ENCODE measurements around the gene EXOSC10. TPM values are rescaled to one million over a fixed set of nuclear protein-coding genes. Genes with fewer than 3 reads are reported as not detected.

Gene EXOSC10
- total RNA-seq, 1 experiment from 2014 or later, result 57.7 TPM

DNA sequence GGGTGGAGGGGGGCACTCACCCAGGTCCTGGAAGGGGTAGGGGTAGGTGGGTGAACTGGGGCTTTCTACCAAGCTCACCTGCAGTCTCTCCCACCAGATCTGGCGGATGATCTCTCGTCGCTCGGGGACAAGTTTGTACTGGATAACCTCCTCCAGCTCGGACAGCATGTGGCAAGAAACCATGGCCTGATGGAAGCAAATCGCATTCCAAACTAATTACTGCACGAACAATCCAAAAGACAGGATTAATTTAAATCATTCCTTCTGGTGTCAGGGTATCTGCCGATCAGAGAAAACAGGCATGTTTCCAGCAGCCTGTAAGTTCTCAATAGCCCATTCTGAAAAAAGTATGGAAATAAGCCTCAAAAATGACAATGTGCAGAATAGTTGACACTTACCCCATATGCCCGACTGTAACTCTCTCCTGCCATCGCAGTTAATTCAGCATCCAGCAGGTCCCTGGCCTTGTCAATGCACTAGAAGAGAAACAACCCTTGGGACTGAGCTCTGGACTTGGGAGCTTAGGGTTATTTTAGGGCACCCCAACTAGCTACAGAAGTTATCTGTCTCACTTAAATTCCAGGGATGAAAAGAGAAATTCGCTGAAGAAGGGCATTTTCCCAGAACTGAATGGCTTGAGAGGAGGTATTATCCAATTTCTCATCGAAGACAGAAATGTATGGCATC, 45.0 kb upstream of the EXOSC10 start:
- ChIA-PET CTCF (no interaction called here), POLR2A (ENCODE audit: unreplicated experiment) (interaction anchor here (0.7 kb wide), 1 partner anchor 898 kb away, joined by 3 read pairs; no protein-coding TSS in a partner anchor)
- no peaks in the 10 kb centered on the region for H3K27me3 ChIP-seq (ENCODE audit: insufficient read depth, low read depth)
- H3K27ac ChIP-seq, result no peak overlapping the region
- H3K9me3 ChIP-seq (ENCODE audit: insufficient read depth, low read depth), result no peaks in the 10 kb centered on the region
- intact Hi-C loops (cut with micrococcal nuclease; ENCODE audit: unreplicated experiment), result no loop called here
- H3K36me3 ChIP-seq (ENCODE audit: low read depth), result no peaks in the 10 kb centered on the region
- no peak for DNase-seq
- H3K9me2 ChIP-seq (ENCODE audit: insufficient read depth), result no peaks in the 10 kb centered on the region
- no peak overlapping the region for H3K4me2 ChIP-seq
- no peak overlapping the region for H2AFZ ChIP-seq
- H3K4me1 ChIP-seq (replicated peaks; ENCODE audit: insufficient read depth), result peaks cover 14% of the 10 kb centered on the region
- BruUV-seq (replicated peaks), result no TSS peak
- H4K20me1 ChIP-seq (ENCODE audit: insufficient read depth), result no peaks in the 10 kb centered on the region
- H3K4me3 ChIP-seq, result no peak overlapping the region
- TF ChIP-seq, protein P1, sequence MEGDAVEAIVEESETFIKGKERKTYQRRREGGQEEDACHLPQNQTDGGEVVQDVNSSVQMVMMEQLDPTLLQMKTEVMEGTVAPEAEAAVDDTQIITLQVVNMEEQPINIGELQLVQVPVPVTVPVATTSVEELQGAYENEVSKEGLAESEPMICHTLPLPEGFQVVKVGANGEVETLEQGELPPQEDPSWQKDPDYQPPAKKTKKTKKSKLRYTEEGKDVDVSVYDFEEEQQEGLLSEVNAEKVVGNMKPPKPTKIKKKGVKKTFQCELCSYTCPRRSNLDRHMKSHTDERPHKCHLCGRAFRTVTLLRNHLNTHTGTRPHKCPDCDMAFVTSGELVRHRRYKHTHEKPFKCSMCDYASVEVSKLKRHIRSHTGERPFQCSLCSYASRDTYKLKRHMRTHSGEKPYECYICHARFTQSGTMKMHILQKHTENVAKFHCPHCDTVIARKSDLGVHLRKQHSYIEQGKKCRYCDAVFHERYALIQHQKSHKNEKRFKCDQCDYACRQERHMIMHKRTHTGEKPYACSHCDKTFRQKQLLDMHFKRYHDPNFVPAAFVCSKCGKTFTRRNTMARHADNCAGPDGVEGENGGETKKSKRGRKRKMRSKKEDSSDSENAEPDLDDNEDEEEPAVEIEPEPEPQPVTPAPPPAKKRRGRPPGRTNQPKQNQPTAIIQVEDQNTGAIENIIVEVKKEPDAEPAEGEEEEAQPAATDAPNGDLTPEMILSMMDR (conservative IDR thresholded peaks at IDR 0.05), result no peak
- TF ChIP-seq EZH2 (IDR thresholded peaks at IDR 0.05; ENCODE audit: low read depth), result no peak
- H3K79me2 ChIP-seq (ENCODE audit: low read depth), result no peaks in the 10 kb centered on the region
- H3F3A ChIP-seq (ENCODE audit: insufficient read depth, low read depth), result no peaks in the 10 kb centered on the region

DNA sequence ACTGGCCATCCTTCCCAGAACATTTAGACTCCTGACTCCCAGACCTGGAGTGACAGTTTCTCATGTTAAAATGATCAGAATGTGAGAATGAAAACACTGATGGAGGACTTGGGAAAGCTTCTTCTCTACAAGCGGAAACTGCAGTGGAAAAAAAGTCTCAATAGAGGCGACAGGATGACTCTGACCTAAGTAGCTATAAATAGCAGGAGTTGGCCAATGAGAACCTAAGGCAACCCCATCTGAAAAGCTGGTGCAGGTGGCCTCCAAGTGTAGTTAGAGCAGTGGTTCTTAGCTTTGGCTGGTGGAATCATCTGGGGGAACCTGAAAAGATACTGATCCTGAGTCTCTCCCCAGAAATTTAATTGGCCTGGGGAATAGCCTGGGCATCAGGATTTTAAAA, 44.2 kb upstream of the EXOSC10 start:
- intact Hi-C loops (cut with micrococcal nuclease; ENCODE audit: unreplicated experiment), result no loop called here
- CTCF ChIA-PET, result no interaction called here

DNA sequence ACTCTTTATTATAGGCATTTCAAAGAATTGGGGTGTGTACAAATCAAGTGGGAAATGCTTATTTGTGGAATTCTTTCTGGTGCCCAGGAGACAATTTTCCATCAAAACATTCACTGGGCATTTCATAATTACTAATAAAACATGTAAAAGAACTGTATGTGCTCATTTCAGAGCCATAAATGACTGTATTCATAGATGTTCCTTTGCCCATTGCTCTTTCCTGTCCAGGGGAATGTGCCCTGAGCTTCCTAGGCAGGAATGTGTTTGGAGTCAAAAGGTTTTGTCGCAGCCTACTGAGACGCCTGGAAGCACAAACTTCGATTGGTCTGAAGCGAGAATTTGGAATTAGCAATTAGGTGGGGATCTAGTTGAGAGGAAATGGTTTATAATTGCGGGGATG, 43.7 kb upstream of the EXOSC10 start:
- no peaks in the 10 kb centered on the region for H3K9me2 ChIP-seq (ENCODE audit: insufficient read depth)
- CTCF ChIA-PET, result no interaction called here
- H3K79me2 ChIP-seq (ENCODE audit: low read depth), result no peaks in the 10 kb centered on the region
- no peaks in the 10 kb centered on the region for H4K20me1 ChIP-seq (ENCODE audit: insufficient read depth)
- no peak overlapping the region for H2AFZ ChIP-seq
- peaks cover 14% of the 10 kb centered on the region for H3K4me1 ChIP-seq (replicated peaks; ENCODE audit: insufficient read depth)
- no peaks in the 10 kb centered on the region for H3K27me3 ChIP-seq (ENCODE audit: insufficient read depth, low read depth)
- DNase-seq, result no peak
- no peaks in the 10 kb centered on the region for H3K9me3 ChIP-seq (ENCODE audit: insufficient read depth, low read depth)
- intact Hi-C loops (cut with micrococcal nuclease; ENCODE audit: unreplicated experiment), result no loop called here
- H3F3A ChIP-seq (ENCODE audit: insufficient read depth, low read depth), result no peaks in the 10 kb centered on the region
- POLR2A ChIA-PET (ENCODE audit: unreplicated experiment), result no interaction called here
- no peak overlapping the region for H3K4me3 ChIP-seq
- TF ChIP-seq EZH2 (IDR thresholded peaks at IDR 0.05; ENCODE audit: low read depth), result no peak
- TF ChIP-seq, protein P1 (conservative IDR thresholded peaks at IDR 0.05), result no peak
- no peak overlapping the region for H3K4me2 ChIP-seq
- H3K27ac ChIP-seq, result no peak overlapping the region
- no peaks in the 10 kb centered on the region for H3K36me3 ChIP-seq (ENCODE audit: low read depth)
- no TSS peak for BruUV-seq (replicated peaks)

More for the DNA sequence above, 44.2 kb upstream of the EXOSC10 start:
- DNase-seq, result no peak
- no peak overlapping the region for H3K4me2 ChIP-seq
- POLR2A ChIA-PET (ENCODE audit: unreplicated experiment), result interaction anchor here (0.7 kb wide), 1 partner anchor 897 kb away, joined by 3 read pairs; no protein-coding TSS in a partner anchor
- no peak overlapping the region for H2AFZ ChIP-seq
- peaks cover 14% of the 10 kb centered on the region for H3K4me1 ChIP-seq (replicated peaks; ENCODE audit: insufficient read depth)
- H4K20me1 ChIP-seq (ENCODE audit: insufficient read depth), result no peaks in the 10 kb centered on the region
- H3K9me3 ChIP-seq (ENCODE audit: insufficient read depth, low read depth), result no peaks in the 10 kb centered on the region
- no peaks in the 10 kb centered on the region for H3K79me2 ChIP-seq (ENCODE audit: low read depth)
- no peak overlapping the region for H3K4me3 ChIP-seq
- no peak for TF ChIP-seq EZH2 (IDR thresholded peaks at IDR 0.05; ENCODE audit: low read depth)
- TF ChIP-seq, protein P1 (conservative IDR thresholded peaks at IDR 0.05), result no peak
- H3K27me3 ChIP-seq (ENCODE audit: insufficient read depth, low read depth), result no peaks in the 10 kb centered on the region
- H3K36me3 ChIP-seq (ENCODE audit: low read depth), result no peaks in the 10 kb centered on the region
- no TSS peak for BruUV-seq (replicated peaks)
- no peak overlapping the region for H3K27ac ChIP-seq
- H3K9me2 ChIP-seq (ENCODE audit: insufficient read depth), result no peaks in the 10 kb centered on the region
- H3F3A ChIP-seq (ENCODE audit: insufficient read depth, low read depth), result no peaks in the 10 kb centered on the region

All from PC-9 (cell line).